IMR-90 (cell line): ENCODE results near the gene SLIT3.

Experiments
- CEBPB ChIP-seq: IDR thresholded peaks from 2 replicates; pipeline ENCODE4 v1.6.1; 2012; ENCODE audit warnings: low read depth, low read length, improper control_type of control experiment
- CHD1 ChIP-seq: IDR thresholded peaks from 2 replicates; pipeline ENCODE4 v1.6.1; 2012; ENCODE audit warnings: low read depth, low read length, improper control_type of control experiment
- CTCF ChIP-seq: conservative IDR thresholded peaks from 2 replicates; pipeline ENCODE4 v1.5.1; 2012; ENCODE audit warnings: mild to moderate bottlenecking, low read depth, low read length, improper control_type of control experiment
- ELK1 ChIP-seq: fragments of 150-350 bp; IDR thresholded peaks from 2 replicates; pipeline ENCODE4 v1.6.1; 2016; ENCODE audit warnings: low read depth, mild to moderate bottlenecking, low read length, moderate library complexity, borderline replicate concordance
- MAFK ChIP-seq: IDR thresholded peaks from 2 replicates; pipeline ENCODE4 v1.6.1; 2012; ENCODE audit warnings: low read depth, low read length, improper control_type of control experiment
- MXI1 ChIP-seq: IDR thresholded peaks from 2 replicates; pipeline ENCODE4 v1.6.1; 2012; ENCODE audit warnings: low read depth, mild to moderate bottlenecking, low read length, moderate library complexity, borderline replicate concordance
- NFE2L2 ChIP-seq: fragments of 150-350 bp; IDR thresholded peaks from 2 replicates; pipeline ENCODE4 v1.6.1; 2016; ENCODE audit warnings: low read depth, mild to moderate bottlenecking, low read length
- POLR2A ChIP-seq: IDR thresholded peaks from 2 replicates; pipeline ENCODE4 v1.6.1; 2012; ENCODE audit warnings: mild to moderate bottlenecking, low read depth, low read length
- RAD21 ChIP-seq: IDR thresholded peaks from 2 replicates; pipeline ENCODE4 v1.6.1; 2012; ENCODE audit warnings: low read length, improper control_type of control experiment
- RCOR1 ChIP-seq: IDR thresholded peaks from 2 replicates; pipeline ENCODE4 v1.6.1; 2012; ENCODE audit warnings: mild to moderate bottlenecking, low read length, improper control_type of control experiment; ENCODE audit not compliant: insufficient replicate concordance
- RFX5 ChIP-seq: IDR thresholded peaks from 2 replicates; pipeline ENCODE4 v1.8.0; 2012; ENCODE audit warnings: low read depth, mild to moderate bottlenecking, low read length, moderate library complexity
- SMC3 ChIP-seq: fragments of 150-350 bp; IDR thresholded peaks from 2 replicates; pipeline ENCODE4 v1.6.1; 2016; ENCODE audit warnings: low read depth, mild to moderate bottlenecking, antibody characterized with exemption, low read length, moderate library complexity
- USF2 ChIP-seq: fragments of 150-350 bp; IDR thresholded peaks from 2 replicates; pipeline ENCODE4 v1.6.1; 2017; ENCODE audit warnings: mild to moderate bottlenecking, antibody characterized with exemption, low read length, low read depth

- TF ChIP-seq CTCF, result no peak
- no peak for TF ChIP-seq POLR2A
- no peak for TF ChIP-seq USF2
- TF ChIP-seq RFX5, result no peak
- TF ChIP-seq RAD21, result no peak
- no peak for TF ChIP-seq CEBPB
- TF ChIP-seq RCOR1, result no peak
- no peak for TF ChIP-seq NFE2L2
- TF ChIP-seq MXI1, result no peak
- TF ChIP-seq CHD1, result no peak
- no peak for TF ChIP-seq SMC3
- no peak for TF ChIP-seq ELK1
- TF ChIP-seq MAFK, result no peak
These were observed 478.6 kb downstream of the SLIT3 start for GRCh38 chr5:168822248-168822744.
